ENCODE measurements around the gene DGKE.

DGKE gene

DNA sequence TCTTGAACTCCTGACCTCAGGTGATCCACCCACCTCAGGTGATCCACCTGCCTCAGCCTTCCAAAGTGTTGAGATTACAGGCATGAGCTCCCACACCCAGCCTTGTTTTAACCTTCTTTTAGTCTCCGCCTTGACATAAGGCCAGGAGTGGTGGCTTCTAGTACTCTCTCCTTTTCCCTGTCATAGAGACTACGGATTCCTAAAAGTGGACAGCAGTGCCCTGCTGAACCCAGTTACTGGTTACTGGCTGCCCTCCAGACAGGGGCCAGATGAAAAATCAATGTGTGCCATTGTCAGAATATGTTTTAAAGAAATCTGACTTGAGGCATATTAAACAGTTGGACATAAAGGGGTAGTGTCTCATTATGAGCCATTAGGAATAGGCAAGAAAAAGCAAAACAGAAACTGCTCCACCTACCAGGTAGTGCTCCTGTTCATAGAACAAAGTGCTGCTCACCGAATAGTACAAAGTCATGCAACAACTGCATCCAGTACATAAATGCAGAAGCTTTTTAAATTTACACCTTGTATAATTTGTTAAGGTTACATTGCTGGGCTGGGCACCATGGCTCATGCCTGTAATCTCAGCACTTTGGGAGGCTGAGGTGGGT, 47.8 kb downstream of the DGKE start:
- TF ChIP-seq POLR2A (IDR thresholded peaks at IDR 0.05; ENCODE audit: low read length), result no peak
- no peak for TF ChIP-seq GATA1 (IDR thresholded peaks at IDR 0.05; ENCODE audit: low read depth, low read length)
- no peak for DNase-seq

- TF ChIP-seq GATA1 (IDR thresholded peaks at IDR 0.05; ENCODE audit: low read depth, low read length) (no peak), POLR2A (IDR thresholded peaks at IDR 0.05; ENCODE audit: low read length) (no peak)
- DNase-seq, result no peak
Observed at GRCh38 chr17:56883616-56884015, 49.7 kb downstream of the DGKE start.

DNA sequence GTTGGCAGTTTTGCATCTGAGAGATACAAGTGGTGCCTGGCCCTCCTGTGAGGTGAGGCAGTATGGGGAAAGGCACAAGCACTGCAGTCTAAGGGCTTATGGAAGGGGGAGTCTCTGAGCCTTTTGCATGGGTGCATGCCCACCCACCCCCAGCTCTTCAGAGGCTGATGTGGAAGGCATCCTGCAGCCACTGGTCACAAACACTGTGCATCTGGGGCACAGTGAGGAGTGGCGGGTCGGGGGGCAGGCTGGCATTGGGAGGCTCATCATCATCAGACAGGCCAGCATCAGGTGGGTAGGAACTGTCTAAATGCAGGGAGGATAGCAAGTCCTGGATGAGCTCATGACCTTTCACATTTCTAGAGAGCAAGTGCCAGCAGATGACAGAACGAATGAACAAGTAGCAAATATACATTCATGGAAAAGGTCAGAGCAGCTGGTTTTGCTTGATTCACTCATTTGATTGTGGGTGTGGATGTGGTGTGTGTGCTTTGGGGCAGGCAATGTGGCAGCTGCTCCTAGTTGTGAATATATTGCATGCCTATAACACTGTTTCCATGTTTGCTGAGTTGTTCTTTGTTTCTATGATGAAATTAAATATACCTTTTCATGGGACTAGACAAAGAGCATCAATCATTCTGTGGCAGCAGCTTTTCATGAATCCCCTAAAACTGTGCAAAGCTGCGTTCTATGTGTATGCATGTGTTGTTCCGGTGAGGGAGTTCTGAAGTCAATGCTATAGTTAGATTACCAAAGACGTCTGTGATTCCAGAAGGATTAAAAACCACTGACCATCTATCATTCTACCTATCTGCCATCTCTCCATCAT, 50.7 kb downstream of the DGKE start:
- TF ChIP-seq POLR2A (IDR thresholded peaks at IDR 0.05; ENCODE audit: low read length) (no peak), GATA1 (IDR thresholded peaks at IDR 0.05; ENCODE audit: low read depth, low read length) (no peak)
- DNase-seq, result no peak

DNA sequence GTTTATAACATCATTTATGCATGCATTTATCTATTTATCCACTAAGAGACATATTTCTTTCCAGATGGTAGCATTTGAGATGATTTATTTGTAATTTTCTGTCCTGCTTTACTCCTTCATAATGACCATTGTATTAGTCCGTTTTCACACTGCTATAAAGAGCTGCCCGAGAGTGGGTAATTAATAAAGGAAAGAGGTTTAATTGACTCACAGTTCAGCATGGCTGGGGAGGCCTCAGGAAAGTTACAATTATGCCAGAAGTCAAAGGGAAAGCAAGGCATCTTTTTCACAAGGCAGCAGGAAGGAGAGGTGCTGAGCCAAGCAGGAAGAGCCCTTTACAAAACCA, 51.3 kb downstream of the DGKE start:
- no peak for TF ChIP-seq GATA1 (IDR thresholded peaks at IDR 0.05; ENCODE audit: low read depth, low read length)
- no peak for TF ChIP-seq POLR2A (IDR thresholded peaks at IDR 0.05; ENCODE audit: low read length)
- no peak for DNase-seq

DNA sequence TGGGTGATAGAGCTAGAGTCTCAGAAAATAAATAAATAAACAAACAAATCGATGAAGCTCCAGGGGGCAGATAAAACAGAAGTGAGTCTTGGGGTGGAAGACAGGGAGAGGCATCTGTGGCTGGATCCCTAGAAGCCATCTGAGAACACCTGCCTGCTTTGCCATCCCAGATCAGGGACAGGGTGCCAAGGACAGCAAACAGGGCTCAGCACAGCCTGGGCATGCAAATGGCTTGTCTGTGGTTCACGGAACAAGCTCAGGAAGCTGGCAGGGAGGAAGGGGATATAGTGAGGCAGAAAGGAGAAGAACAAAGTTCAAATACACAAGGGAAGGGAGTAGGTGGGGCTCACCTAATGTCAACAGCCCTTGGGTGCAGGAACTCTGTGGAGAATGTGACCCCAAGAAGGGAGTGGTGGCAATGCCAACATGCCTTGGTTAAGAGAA, 52.4 kb downstream of the DGKE start:
- no peak for DNase-seq
- TF ChIP-seq POLR2A (IDR thresholded peaks at IDR 0.05; ENCODE audit: low read length), result no peak

- DNase-seq, result no peak
Observed at GRCh38 chr17:56887105-56887504, 53.2 kb downstream of the DGKE start.

DNA sequence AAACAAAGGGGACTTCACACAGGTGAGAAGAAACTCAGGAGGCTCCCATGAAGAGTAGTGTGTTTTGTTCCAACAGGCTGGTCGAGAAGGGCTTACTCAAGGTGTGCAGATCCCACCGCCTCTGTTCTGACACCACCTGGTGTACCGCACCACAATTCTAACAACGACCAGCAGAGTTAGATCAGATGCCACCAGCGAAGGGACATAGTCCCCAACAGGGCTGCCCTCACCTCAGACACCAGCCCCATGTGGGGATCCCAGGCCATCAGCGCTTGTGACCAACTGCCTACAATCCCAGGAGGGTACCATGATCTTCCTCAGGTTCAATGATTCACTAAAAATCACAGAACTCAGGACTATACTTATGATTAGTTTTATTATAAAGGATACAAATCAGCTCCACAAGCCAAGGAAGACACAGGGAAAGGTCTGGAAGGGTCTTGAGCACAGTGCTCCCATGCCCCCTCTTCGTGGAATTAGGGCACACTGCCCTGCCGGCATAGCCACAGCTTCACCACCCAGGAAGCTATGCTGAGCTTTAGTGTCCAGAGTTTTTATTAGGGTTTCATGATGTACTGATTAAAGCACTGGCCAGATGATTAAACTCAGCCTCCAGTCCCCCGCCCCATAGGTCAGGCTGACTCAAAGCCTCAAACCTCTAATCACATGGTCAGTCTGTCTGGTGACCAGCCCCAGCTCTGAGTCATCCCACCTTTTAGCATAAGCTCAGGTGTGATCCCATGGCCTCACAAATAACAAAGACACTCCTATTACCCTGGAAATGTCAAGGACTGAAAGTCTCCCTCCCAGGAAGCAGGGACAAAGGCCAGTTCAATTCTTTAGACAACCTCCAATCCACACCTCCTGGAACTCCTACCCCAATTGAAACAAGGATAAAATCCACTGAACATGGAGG, 53.9 kb downstream of the DGKE start:
- no peak for TF ChIP-seq POLR2A (IDR thresholded peaks at IDR 0.05; ENCODE audit: low read length)
- TF ChIP-seq GATA1 (IDR thresholded peaks at IDR 0.05; ENCODE audit: low read depth, low read length), result no peak
- DNase-seq, result peak in 1 of 2 experiments; percentile 16

More at GRCh38 chr17:56887105-56887504, 53.2 kb downstream of the DGKE start:
- TF ChIP-seq GATA1 (IDR thresholded peaks at IDR 0.05; ENCODE audit: low read depth, low read length), result no peak
- TF ChIP-seq POLR2A (IDR thresholded peaks at IDR 0.05; ENCODE audit: low read length), result no peak

DNA sequence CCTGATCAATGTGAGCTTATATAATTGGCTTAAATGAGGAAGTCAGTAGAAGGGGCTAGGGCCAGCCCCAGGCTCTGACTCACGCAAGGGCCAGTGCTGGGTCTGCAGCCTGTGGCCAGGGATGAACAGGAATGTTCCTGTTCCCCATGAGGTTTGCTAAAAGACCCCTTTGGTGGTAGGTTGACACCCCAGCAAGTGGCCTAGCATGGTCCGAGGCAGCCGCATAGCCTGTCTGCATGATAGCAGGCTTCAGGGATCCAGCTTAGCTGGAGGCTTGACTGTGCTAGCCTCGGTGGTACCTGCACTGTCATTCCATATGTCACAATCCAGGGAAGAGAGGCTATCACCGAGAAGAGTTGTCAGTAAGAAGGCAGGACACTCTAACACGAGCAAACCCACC, 56.4 kb downstream of the DGKE start:
- TF ChIP-seq GATA1 (IDR thresholded peaks at IDR 0.05; ENCODE audit: low read depth, low read length) (no peak), POLR2A (IDR thresholded peaks at IDR 0.05; ENCODE audit: low read length) (no peak)
- DNase-seq, result no peak

GRCh38 chr17:56890906-56891674, 57.1 kb downstream of the DGKE start:
- DNase-seq, result no peak
- TF ChIP-seq POLR2A (IDR thresholded peaks at IDR 0.05; ENCODE audit: low read length), result no peak
- TF ChIP-seq GATA1 (IDR thresholded peaks at IDR 0.05; ENCODE audit: low read depth, low read length), result no peak

GRCh38 chr17:56891751-56892150, 57.8 kb downstream of the DGKE start:
- peak; percentile 51 to 69 for DNase-seq

GRCh38 chr17:56892333-56892732, 58.4 kb downstream of the DGKE start:
- DNase-seq, result no peak
- no peak for TF ChIP-seq POLR2A (IDR thresholded peaks at IDR 0.05; ENCODE audit: low read length)
- TF ChIP-seq GATA1 (IDR thresholded peaks at IDR 0.05; ENCODE audit: low read depth, low read length), result no peak

More at GRCh38 chr17:56891751-56892150, 57.8 kb downstream of the DGKE start:
- TF ChIP-seq POLR2A (IDR thresholded peaks at IDR 0.05; ENCODE audit: low read length) (no peak), GATA1 (IDR thresholded peaks at IDR 0.05; ENCODE audit: low read depth, low read length) (no peak)

- TF ChIP-seq POLR2A (IDR thresholded peaks at IDR 0.05; ENCODE audit: low read length) (no peak), GATA1 (IDR thresholded peaks at IDR 0.05; ENCODE audit: low read depth, low read length) (no peak)
- no peak for DNase-seq
Observed at GRCh38 chr17:56893503-56893902, 59.6 kb downstream of the DGKE start.

DNA sequence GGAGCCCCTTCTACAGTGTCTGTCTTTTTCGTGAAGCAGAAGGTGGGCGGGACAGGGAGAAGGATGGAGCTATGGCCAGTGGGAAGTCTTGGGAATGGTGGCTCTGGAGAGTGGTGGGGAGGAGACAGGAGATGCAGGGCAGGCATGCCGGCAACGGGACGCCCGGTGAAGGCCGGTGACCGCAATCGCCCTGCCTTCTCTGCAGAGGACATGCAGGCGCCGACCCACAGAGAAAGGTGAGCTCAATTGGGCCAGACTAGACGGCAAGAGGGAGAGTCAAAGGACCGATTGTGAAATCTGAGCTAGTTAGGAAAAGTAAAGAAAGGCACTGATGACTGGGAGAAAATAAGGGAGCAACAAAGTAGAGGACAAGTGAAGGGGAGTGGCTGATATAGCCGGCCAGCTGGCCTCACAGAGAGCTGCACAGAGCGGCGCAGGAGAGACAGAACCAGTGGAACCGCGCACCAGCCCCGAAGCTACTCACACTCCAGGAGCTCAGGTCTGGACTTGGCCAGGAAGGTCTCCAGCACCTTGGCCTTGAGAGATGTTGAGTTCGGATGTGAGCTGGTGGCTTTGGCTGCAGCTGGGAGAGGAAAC, 61.0 kb downstream of the DGKE start:
- no peak for DNase-seq

More for the DNA sequence above, 61.0 kb downstream of the DGKE start:
- TF ChIP-seq GATA1 (IDR thresholded peaks at IDR 0.05; ENCODE audit: low read depth, low read length) (no peak), POLR2A (IDR thresholded peaks at IDR 0.05; ENCODE audit: low read length) (no peak)

Measured in erythroblast (primary cell).